Measurements from ENCODE around the gene CDK3. TPM values are rescaled to one million over a fixed set of nuclear protein-coding genes. Genes with fewer than 3 reads are reported as not detected.

Gene CDK3
- total RNA-seq, 2 experiments from 2014 or later, result 7.3 to 12.8 TPM

GRCh38 chr17:76009447-76009846 is 8.8 kb downstream of the CDK3 start:
- peaks cover 8% of the 10 kb centered on the region for H3K4me1 ChIP-seq (ENCODE audit: insufficient read depth, low read length, poor library complexity, severe bottlenecking)
- peaks cover 10% of the 10 kb centered on the region; the same call in 1 of the 2 replicates for H3K36me3 ChIP-seq (ENCODE audit: insufficient read depth, low read length)
- ChIA-PET POLR2A (interaction anchor here (1.1 kb wide), 1 partner anchor 20 kb away, joined by 5 read pairs; no protein-coding TSS in a partner anchor), CTCF (ENCODE audit: unreplicated experiment) (interaction anchor here (1.2 kb wide), 1 partner anchor 104 kb away, joined by 3 read pairs; no protein-coding TSS in a partner anchor)
- H3K9me2 ChIP-seq (ENCODE audit: insufficient read depth, low read length), result no peaks in the 10 kb centered on the region
- H3K79me2 ChIP-seq (ENCODE audit: insufficient read depth, low read depth, low read length), result no peaks in the 10 kb centered on the region
- no peak for TF ChIP-seq CTCF (conservative IDR thresholded peaks at IDR 0.05; ENCODE audit: low read length)
- no peak for TF ChIP-seq EZH2phosphoT487 (IDR thresholded peaks at IDR 0.05; ENCODE audit: borderline replicate concordance, low read depth, low read length)
- intact Hi-C loops (cut with micrococcal nuclease; ENCODE audit: unreplicated experiment), result loop anchor here (5.0 kb wide), 1 partner anchor 152 kb away; the partner anchor contains the start of gene WBP2
- H3K27ac ChIP-seq (ENCODE audit: low read depth, low read length, poor library complexity, severe bottlenecking), result no peak overlapping the region
- no peaks in the 10 kb centered on the region for H4K20me1 ChIP-seq (ENCODE audit: insufficient read depth, low read length)
- H2AFZ ChIP-seq (ENCODE audit: low read length), result no peak overlapping the region
- H3K4me3 ChIP-seq (ENCODE audit: low read depth, low read length, poor library complexity, severe bottlenecking), result no peak overlapping the region
- H3K9me3 ChIP-seq (ENCODE audit: low read length), result no peaks in the 10 kb centered on the region
- no peak overlapping the region for H3K4me2 ChIP-seq (ENCODE audit: low read length)
- BruUV-seq (replicated peaks), result no TSS peak
- no peak for DNase-seq (ENCODE audit: low spot score)

- Histone ChIP-seq H3K4me2 (ENCODE audit: low read length) (no peak overlapping the region), H2AFZ (ENCODE audit: low read length) (no peak overlapping the region), H3K9me2 (ENCODE audit: insufficient read depth, low read length) (no peaks in the 10 kb centered on the region), H3K4me1 (ENCODE audit: insufficient read depth, low read length, poor library complexity, severe bottlenecking) (peaks cover 10% of the 10 kb centered on the region), H3K79me2 (ENCODE audit: insufficient read depth, low read depth, low read length) (no peaks in the 10 kb centered on the region), H3K27ac (ENCODE audit: low read depth, low read length, poor library complexity, severe bottlenecking) (no peak overlapping the region), H3K9me3 (ENCODE audit: low read length) (no peaks in the 10 kb centered on the region), H3K4me3 (ENCODE audit: low read depth, low read length, poor library complexity, severe bottlenecking) (no peak overlapping the region), H3K36me3 (ENCODE audit: insufficient read depth, low read length) (peaks cover 4% of the 10 kb centered on the region; the same call in 1 of the 2 replicates), H4K20me1 (ENCODE audit: insufficient read depth, low read length) (no peaks in the 10 kb centered on the region)
- ChIA-PET CTCF (ENCODE audit: unreplicated experiment) (interaction anchor here (0.5 to 0.8 kb wide), 3 partner anchors 10 to 18 kb away, joined by 3 read pairs; no protein-coding TSS in a partner anchor), POLR2A (interaction anchor here (1.1 kb wide), 1 partner anchor 19 kb away, joined by 5 read pairs; no protein-coding TSS in a partner anchor)
- intact Hi-C loops (cut with micrococcal nuclease; ENCODE audit: unreplicated experiment), result loop anchor here (5.0 kb wide), 2 partner anchors 153 to 267 kb away; partner anchors contain the start of gene WBP2
- BruUV-seq (replicated peaks), result no TSS peak
- no peak for TF ChIP-seq CTCF (conservative IDR thresholded peaks at IDR 0.05; ENCODE audit: low read length)
- TF ChIP-seq EZH2phosphoT487 (IDR thresholded peaks at IDR 0.05; ENCODE audit: borderline replicate concordance, low read depth, low read length), result no peak
- no peak for DNase-seq (ENCODE audit: low spot score)
Measured at GRCh38 chr17:76009969-76010661, 9.5 kb downstream of the CDK3 start.

GRCh38 chr17:76011951-76012350 is 11.3 kb downstream of the CDK3 start:
- ChIA-PET CTCF (ENCODE audit: unreplicated experiment) (no interaction called here), POLR2A (no interaction called here)
- no peak overlapping the region for H3K4me2 ChIP-seq (ENCODE audit: low read length)

More at GRCh38 chr17:76011951-76012350, 11.3 kb downstream of the CDK3 start:
- no peak overlapping the region for H3K27ac ChIP-seq (ENCODE audit: low read depth, low read length, poor library complexity, severe bottlenecking)
- H3K4me1 ChIP-seq (ENCODE audit: insufficient read depth, low read length, poor library complexity, severe bottlenecking), result peaks cover 10% of the 10 kb centered on the region
- intact Hi-C loops (cut with micrococcal nuclease; ENCODE audit: unreplicated experiment), result loop anchor here (5.0 kb wide), 1 partner anchor 265 kb away; no protein-coding TSS in a partner anchor
- H4K20me1 ChIP-seq (ENCODE audit: insufficient read depth, low read length), result no peaks in the 10 kb centered on the region
- no peaks in the 10 kb centered on the region for H3K9me2 ChIP-seq (ENCODE audit: insufficient read depth, low read length)
- H3K79me2 ChIP-seq (ENCODE audit: insufficient read depth, low read depth, low read length), result no peaks in the 10 kb centered on the region
- H2AFZ ChIP-seq (ENCODE audit: low read length), result no peak overlapping the region
- no TSS peak for BruUV-seq (replicated peaks)
- no peaks in the 10 kb centered on the region for H3K36me3 ChIP-seq (ENCODE audit: insufficient read depth, low read length)
- no peak for DNase-seq (ENCODE audit: low spot score)
- TF ChIP-seq EZH2phosphoT487 (IDR thresholded peaks at IDR 0.05; ENCODE audit: borderline replicate concordance, low read depth, low read length), result no peak
- no peak for TF ChIP-seq CTCF (conservative IDR thresholded peaks at IDR 0.05; ENCODE audit: low read length)
- H3K9me3 ChIP-seq (ENCODE audit: low read length), result no peaks in the 10 kb centered on the region
- H3K4me3 ChIP-seq (ENCODE audit: low read depth, low read length, poor library complexity, severe bottlenecking), result no peak overlapping the region
